ENCODE measurements around the gene PLXDC2.

DNA sequence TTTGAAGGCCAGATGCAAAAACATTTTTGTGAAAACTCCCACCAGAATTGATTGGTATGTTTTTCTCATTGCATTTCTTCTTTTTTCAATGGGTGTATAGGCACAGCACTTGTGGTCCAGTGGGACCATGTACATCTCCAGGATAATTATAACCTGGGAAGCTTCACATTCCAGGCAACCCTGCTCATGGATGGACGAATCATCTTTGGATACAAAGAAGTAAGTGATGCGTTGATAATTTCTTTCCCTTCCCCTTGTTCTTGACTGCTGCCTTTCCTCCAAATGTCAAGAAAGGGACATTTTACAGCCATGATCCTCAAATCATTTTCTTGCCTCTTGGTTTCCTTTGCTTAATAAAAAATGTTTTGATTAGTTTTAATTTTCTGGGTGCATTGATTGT lies 331.5 kb downstream of the PLXDC2 start:
- TF ChIP-seq CTCF (conservative IDR thresholded peaks at IDR 0.05 in 1 of 2, IDR thresholded peaks at IDR 0.05 in 1 of 2; ENCODE audit: extremely low read depth in 1 of 2, insufficient read depth in 1 of 2, low read depth in 1 of 2, low read length in 2 of 2) (no peak), EZH2 (IDR thresholded peaks at IDR 0.05; ENCODE audit: borderline replicate concordance, low read length) (no peak)

All from mammary epithelial cell (primary cell).